GM12873 (cell line): ENCODE measurements around the gene ZDHHC6.

Experiments
- TF ChIP-seq, protein P1 (sequence below): IDR thresholded peaks from 2 replicates; pipeline ENCODE4 v1.5.1; 2012; ENCODE audit warnings: low read depth, mild to moderate bottlenecking, moderate library complexity, low read length, control low read depth; ENCODE audit not compliant: insufficient read depth; ENCODE audit errors: missing control alignments

Gene ZDHHC6

DNA sequence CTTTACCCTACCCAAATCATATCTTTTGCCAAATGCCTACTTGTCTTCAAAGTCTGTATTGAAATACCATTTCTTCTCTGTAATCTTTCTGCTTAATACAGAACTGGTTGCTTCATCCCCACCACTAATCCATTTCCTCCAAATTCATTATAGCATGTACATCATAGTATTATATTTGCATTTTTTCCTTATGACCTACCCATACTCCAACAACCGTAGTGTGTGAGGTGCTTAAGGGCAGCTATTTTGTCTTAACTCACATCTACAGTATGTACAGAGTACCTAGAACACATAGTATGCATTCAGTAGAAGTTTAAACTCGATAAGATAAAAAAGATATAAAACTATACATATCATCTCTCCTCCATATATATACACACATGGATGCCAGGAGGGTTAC, 49.1 kb downstream of the ZDHHC6 start:
- TF ChIP-seq, protein P1, sequence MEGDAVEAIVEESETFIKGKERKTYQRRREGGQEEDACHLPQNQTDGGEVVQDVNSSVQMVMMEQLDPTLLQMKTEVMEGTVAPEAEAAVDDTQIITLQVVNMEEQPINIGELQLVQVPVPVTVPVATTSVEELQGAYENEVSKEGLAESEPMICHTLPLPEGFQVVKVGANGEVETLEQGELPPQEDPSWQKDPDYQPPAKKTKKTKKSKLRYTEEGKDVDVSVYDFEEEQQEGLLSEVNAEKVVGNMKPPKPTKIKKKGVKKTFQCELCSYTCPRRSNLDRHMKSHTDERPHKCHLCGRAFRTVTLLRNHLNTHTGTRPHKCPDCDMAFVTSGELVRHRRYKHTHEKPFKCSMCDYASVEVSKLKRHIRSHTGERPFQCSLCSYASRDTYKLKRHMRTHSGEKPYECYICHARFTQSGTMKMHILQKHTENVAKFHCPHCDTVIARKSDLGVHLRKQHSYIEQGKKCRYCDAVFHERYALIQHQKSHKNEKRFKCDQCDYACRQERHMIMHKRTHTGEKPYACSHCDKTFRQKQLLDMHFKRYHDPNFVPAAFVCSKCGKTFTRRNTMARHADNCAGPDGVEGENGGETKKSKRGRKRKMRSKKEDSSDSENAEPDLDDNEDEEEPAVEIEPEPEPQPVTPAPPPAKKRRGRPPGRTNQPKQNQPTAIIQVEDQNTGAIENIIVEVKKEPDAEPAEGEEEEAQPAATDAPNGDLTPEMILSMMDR: no peak

DNA sequence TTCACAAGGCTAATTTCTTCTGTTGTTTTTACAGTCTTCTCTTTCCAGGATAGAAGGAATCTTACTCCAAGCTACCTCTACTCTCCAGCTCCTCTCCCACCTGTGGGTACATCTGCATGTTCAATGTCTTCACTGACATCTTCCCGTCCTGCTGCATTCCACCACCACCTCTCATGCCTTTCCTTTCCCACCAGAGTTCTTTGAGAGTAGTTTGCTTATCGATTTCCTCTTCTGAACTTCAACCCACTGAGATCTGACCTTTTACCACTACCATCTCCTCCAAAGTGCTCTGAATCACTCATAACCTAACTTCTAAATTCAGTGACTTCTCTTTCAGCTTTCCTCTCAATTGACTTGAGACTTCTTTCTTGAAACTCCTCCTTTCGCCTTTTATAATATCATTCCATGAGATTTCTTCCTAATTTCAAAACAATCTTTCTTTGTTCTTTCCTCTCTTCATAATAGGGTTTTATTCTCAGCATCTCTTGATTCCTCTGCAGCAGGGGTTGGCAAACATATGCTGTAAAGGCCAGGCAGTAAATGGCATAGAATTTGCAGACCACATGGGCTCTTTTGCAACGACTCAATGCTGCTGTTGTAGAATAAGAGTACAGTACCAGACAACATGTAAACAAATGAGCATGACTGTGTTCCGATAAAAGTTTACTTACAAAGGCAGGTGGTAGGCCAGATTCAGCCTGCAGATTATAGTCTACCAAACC, 50.7 kb downstream of the ZDHHC6 start:
- TF ChIP-seq, protein P1: no peak

DNA sequence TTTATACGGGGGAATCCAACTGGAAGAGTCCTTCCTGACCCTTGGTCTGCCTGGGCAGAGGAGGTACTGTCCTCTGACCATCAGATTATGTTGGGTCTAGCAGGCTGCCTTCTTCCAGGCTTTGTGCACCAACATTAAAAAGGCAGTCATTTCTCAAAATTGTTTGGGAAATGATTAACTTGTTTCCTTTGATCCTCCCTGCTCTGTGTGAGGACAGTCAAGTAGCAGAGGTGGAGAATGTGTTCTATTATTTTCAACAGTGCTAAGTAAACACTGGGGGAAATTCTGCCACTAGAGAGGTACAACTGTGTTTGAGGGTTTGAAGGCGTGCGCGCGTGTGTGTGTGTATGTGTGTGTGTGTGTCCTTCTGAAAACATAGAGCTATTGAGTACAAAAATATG, 52.2 kb downstream of the ZDHHC6 start:
- TF ChIP-seq, protein P1: no peak

DNA sequence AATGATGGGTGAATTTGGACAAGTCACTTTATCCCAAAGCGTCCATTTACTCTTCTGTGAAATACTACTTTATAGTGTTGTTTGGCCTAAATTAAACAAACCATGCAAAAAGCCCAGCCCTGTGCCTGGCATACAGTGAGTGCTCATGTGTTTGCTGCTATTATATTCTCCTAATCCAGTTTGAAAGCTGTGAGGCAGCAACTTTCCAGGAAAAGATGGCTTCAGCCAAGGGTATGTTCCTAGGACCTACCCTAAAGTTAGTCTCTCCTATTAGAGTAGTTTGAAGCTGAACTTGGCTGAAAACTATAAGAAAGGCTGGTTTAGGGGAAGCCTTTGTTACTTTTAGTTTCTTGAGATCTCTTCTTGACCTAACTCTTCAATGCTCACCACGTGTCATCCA, 52.9 kb downstream of the ZDHHC6 start:
- TF ChIP-seq, protein P1: no peak

DNA sequence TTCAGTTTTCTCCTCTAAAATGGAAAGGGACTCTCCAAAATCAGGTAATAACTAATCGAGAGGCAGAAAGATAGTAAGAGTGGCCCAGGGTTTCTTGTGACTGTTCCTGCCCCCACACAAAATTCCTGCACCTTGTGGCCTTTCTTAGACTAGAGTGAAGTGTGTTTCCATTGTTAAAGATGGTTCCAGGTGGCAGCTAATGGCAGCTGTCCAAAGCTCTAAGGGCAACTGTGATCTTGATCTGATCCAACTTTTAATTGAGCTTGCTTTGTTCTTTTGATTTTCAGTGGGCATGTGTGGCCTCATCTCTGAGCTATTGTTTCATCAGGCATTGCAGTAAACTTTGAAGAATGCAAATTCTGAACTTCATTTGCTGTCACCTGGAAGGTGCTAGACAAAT, 53.4 kb downstream of the ZDHHC6 start:
- TF ChIP-seq, protein P1: no peak

DNA sequence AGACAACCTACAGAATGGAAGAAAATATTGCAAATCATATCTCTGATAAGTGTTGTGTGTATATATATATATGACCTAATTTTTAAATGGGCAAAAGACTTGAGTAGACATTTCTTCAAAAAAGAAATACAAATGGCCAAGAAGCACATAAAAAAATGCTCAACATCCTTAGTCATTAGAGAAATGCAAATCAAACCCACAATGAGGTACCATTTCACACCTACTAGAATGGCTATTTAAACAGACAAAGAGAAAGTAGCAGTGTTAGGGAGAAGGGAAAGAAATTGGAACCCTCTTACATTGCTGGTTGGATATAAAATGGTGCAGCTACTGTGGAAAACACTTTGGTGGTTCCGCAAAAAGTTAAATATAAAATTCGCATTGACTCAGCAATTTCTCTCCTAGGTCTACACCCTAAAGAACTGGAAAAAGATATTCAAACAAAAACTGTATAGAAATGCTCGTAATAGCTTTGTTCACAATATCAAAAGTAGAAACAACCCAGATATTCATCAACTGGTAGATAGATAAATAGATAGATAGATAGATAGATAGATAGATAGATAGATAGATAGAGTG, 56.5 kb downstream of the ZDHHC6 start:
- TF ChIP-seq, protein P1: no peak

DNA sequence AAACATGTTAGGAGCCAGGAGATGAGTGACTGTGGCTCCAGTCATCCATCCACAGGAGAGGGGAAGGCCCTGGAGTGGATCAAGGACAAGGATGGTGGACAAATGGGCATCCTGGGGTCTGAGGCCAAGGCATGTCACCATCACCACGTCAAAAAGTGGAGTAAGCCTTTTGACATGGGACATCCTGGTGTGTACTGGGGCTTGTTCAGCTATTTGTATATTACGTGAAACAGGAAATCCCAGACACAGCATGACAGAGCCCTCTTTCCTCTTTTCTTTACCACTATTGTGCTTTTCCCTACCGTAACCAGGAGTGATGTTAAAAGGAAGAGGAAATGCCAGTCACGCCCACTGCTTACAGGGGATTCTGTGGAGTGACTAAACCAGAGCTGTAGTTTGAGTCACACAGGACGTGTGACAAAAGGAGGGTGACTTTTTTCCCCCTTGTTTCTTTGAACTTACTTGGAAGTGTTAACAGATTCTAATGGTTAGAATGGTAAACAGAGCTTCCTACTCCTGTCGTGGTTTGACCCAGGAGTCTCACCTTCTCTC, 57.4 kb downstream of the ZDHHC6 start:
- TF ChIP-seq, protein P1: no peak
